Naive thymus-derived CD8-positive, alpha-beta T cell (primary cell): ENCODE results near the gene CACNA1C. TPM values are rescaled to one million over a fixed set of nuclear protein-coding genes. Genes with fewer than 3 reads are reported as not detected.

Source experiments
- ATAC-seq, 2 donors: fragments of 150-1000 bp; cut with Tn5 transposase in 1 of 2; sonication (Bioruptor Pico), chemical (Tn5 transposase) in 1 of 2; 1 replicate in 1 of 2; 2 replicates in 1 of 2; pipeline ENCODE4 v1.10.0; 2021; ENCODE audit warnings: mild to moderate bottlenecking in 2 of 2, moderate library complexity in 2 of 2
- POLR2A ChIA-PET: fragments of 350-600 bp; sonication (Branson Sonifier 250); formaldehyde crosslinking; loops from one replicate; lab custom pipeline; 2021; ENCODE audit warnings: antibody characterized with exemption; lab: Charles Lee
- DNase-seq, 10 donors: peaks; one replicate each; pipeline versions ENCODE4 v3.0.0 to v3.0.0-alpha.2; 2020 to 2022
- H3K27ac Mint-ChIP-seq, 10 donors: one replicate each; pipeline ENCODE4 v1.8.0; 2020 to 2022; ENCODE audit warnings: mild to moderate bottlenecking in 10 of 10, mixed read lengths in 10 of 10, moderate library complexity in 4 of 10, inconsistent platforms in 1 of 10
- H3K27me3 Mint-ChIP-seq, 5 donors: one replicate each; pipeline ENCODE4 v1.8.0; 2021 to 2022; ENCODE audit warnings: mixed read lengths in 5 of 5
- H3K36me3 Mint-ChIP-seq, 3 donors: one replicate each; pipeline ENCODE4 v1.8.0; 2020 to 2022; ENCODE audit warnings: mixed read lengths in 3 of 3, mild to moderate bottlenecking in 2 of 3, inconsistent platforms in 1 of 3
- H3K4me1 Mint-ChIP-seq, 4 donors: one replicate each; pipeline ENCODE4 v1.8.0; 2021 to 2022; ENCODE audit warnings: mixed read lengths in 4 of 4
- H3K4me3 Mint-ChIP-seq, 10 donors: one replicate each; pipeline ENCODE4 v1.8.0; 2020 to 2022; ENCODE audit warnings: mild to moderate bottlenecking in 10 of 10, mixed read lengths in 10 of 10, moderate library complexity in 6 of 10, inconsistent platforms in 1 of 10
- H3K9me3 Mint-ChIP-seq, 9 donors: one replicate each; pipeline ENCODE4 v1.8.0; 2020 to 2022; ENCODE audit warnings: mixed read lengths in 9 of 9, mild to moderate bottlenecking in 3 of 9, inconsistent platforms in 1 of 9, moderate library complexity in 1 of 9
- polyA plus RNA-seq, 3 donors: library from polyadenylated mRNA; unstranded; fragments of 300-500 nt; fragmentation: Illumina TruSeq; gene quantifications; one replicate each; pipeline ENCODE4 v1.2.3, GENCODE V29; 2021
- total RNA-seq, 8 experiments: library from RNA in 2 of 8; stranded (reverse) in 2 of 8; gene quantifications; one replicate each; pipeline ENCODE4 v1.2.3 and lab custom pipeline; 2021 to 2026

The CACNA1C gene
- total and polyA plus RNA-seq, 5 experiments from 2014 or later: 0.05 to 0.21 (median 0.16) TPM

DNA sequence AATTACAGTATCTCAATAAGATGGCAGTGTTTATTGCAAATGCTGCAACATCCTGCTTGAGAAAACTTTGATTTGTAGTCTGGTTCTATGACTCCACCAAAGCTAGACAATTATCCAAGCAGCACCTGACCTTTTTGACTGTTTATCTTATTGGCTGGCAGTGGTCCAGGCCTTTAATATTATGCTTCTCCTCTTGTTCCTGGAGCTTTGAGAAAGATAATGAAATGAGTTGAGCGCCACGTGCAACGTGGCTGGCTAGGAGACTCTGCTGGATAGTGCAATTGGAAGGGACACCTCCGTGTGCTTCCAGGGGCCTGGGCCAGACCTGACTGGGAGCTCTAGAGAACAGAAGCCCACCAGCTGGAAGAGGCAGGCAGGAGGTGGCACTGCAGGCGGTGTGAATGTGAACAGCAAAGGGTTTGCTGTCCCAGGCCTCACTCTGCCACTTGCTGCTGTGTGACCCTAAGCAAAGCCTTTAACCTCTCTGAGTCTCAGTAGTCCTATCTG is 349.3 kb downstream of the CACNA1C start:
- Mint-ChIP-seq H3K36me3 (no peaks in the 10 kb centered on the region), H3K27me3 (peaks cover 0 to 4% (median 0%) of the 10 kb centered on the region in 5 donors), H3K27ac (no peak overlapping the region), H3K4me3 (no peak overlapping the region), H3K4me1 (peaks cover 2 to 12% (median 3%) of the 10 kb centered on the region in 4 donors), H3K9me3 (peaks cover 0 to 4% (median 0%) of the 10 kb centered on the region in 9 donors)
- POLR2A ChIA-PET: no interaction called here
- no peak for DNase-seq
- ATAC-seq: no peak

DNA sequence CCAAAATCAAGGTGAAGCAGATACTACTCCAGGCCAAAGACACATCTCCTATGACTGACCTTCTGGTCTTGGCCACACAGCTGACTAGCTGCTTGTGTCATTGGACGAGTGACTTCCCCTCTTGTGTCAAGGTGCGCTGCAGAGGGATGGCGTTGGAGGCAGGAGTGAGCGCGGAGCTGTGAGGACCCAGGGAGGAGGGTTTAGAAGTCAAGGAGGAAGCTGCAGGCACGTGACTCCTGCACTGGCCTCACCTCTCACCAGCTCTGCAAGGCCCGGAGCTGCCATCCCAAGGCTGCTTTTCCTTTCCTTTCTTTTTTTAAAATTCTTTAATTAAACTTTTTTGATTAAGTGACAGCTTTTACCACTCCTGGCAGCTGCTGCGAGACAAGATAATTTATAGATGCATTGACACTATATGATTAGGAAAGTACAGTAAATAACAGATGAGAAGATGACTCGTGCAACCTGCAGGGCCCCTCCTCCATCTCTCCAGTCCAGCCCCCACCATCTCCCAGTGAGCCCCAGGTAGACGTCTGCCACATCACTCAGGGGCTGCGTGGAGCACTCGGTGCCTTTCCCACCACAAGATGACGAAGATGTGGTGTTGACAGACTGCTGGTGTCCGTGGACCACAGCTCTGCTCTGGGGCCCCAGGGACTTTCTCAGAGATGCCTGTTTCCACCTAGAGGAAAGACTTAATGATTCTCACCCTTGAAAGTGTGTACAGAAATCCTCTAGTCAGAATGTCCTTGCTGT is 350.6 kb downstream of the CACNA1C start:
- Mint-ChIP-seq H3K27me3 (peaks cover 0 to 4% (median 0%) of the 10 kb centered on the region in 5 donors), H3K9me3 (peaks cover 0 to 4% (median 0%) of the 10 kb centered on the region in 9 donors), H3K27ac (peak overlapping the region in 3 of 10 donors; percentile 52 to 79 (median 53)), H3K36me3 (no peaks in the 10 kb centered on the region), H3K4me1 (peaks cover 2 to 12% (median 3%) of the 10 kb centered on the region in 4 donors), H3K4me3 (peak overlapping the region in 2 of 10 donors; percentile 12 to 23)
- POLR2A ChIA-PET: no interaction called here
- peak in 1 of 10 donors; percentile 31 for DNase-seq
- peak; percentile 53 to 59 for ATAC-seq

DNA sequence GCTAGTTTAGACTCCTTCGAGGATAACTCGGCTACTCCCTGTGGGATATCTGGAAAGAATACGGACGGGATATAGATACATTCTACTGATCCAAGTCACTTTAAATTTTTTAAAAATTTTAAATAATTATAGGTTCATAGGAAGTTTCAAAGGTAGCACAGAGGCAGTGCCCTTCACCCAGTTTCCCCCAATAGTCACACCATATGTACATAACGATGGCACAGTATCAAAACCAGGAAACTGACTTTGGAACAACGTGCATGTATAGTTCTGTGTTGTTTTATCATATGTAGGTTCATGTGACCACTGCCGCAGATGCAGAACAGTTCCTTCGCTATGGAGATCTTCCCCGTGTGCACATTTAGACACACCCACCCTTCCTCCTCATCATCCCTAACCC is 352.3 kb downstream of the CACNA1C start:
- no peak for DNase-seq
- Mint-ChIP-seq H3K4me3 (no peak overlapping the region), H3K4me1 (peaks cover 2 to 12% (median 3%) of the 10 kb centered on the region in 4 donors), H3K9me3 (peaks cover 0 to 4% (median 0%) of the 10 kb centered on the region in 9 donors), H3K27ac (no peak overlapping the region), H3K27me3 (peaks cover 0 to 7% (median 0%) of the 10 kb centered on the region in 5 donors), H3K36me3 (no peaks in the 10 kb centered on the region)
- ATAC-seq: no peak
- POLR2A ChIA-PET: no interaction called here

DNA sequence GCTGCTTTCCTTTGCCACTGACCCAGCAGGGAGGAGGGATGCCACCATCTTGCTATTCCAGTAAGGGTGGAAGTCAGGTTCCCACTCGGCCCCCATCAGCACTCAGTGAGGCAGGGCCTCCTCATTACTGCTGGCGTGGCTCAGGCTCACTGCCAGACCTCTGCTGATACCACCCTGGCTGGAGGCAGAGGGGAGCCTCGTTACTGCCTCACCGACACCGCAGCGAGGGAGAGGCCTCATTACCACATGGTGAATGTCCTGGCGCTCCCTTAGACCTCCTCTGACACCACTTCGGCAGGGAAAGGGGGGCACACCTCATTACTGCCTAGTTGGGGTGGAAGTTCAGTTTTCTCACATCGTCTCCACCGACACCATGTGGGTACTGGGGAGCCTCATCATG is 354.1 kb downstream of the CACNA1C start:
- peaks cover 0 to 7% (median 2%) of the 10 kb centered on the region in 5 donors for H3K27me3 Mint-ChIP-seq
- DNase-seq (peak in 1 of 10 donors; percentile 14), ATAC-seq (no peak)
- POLR2A ChIA-PET: no interaction called here
- no peak overlapping the region for H3K4me3 Mint-ChIP-seq
- peaks cover 0 to 4% (median 0%) of the 10 kb centered on the region in 9 donors for H3K9me3 Mint-ChIP-seq
- no peak overlapping the region for H3K27ac Mint-ChIP-seq
- no peaks in the 10 kb centered on the region for H3K36me3 Mint-ChIP-seq
- peaks cover 2 to 12% (median 3%) of the 10 kb centered on the region in 4 donors for H3K4me1 Mint-ChIP-seq

DNA sequence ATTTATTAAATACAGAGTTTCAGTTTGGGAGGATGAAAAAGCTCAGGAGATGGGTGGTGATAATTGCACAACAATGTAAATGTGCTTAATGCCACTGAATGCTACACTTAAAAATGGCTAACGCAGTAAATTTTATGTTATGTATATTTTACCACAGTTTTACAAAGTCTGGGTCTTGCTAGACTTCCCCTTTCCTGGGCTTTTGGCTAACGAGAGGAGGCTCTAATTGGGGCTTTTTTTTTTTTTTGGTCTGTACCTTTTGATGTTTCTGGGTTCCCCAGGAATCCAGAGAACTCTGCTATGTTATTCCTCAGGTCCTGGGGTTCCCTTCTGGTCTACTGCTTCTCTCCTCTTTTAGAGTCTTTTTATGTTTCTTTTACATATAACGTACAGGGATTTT is 355.5 kb downstream of the CACNA1C start:
- peaks cover 0 to 7% (median 2%) of the 10 kb centered on the region in 5 donors for H3K27me3 Mint-ChIP-seq
- POLR2A ChIA-PET: no interaction called here
- H3K36me3 Mint-ChIP-seq: no peaks in the 10 kb centered on the region
- H3K27ac Mint-ChIP-seq: no peak overlapping the region
- ATAC-seq (no peak), DNase-seq (no peak)
- no peak overlapping the region for H3K4me3 Mint-ChIP-seq
- peaks cover 0 to 4% (median 0%) of the 10 kb centered on the region in 9 donors for H3K9me3 Mint-ChIP-seq
- peaks cover 0 to 12% (median 2%) of the 10 kb centered on the region in 4 donors for H3K4me1 Mint-ChIP-seq

DNA sequence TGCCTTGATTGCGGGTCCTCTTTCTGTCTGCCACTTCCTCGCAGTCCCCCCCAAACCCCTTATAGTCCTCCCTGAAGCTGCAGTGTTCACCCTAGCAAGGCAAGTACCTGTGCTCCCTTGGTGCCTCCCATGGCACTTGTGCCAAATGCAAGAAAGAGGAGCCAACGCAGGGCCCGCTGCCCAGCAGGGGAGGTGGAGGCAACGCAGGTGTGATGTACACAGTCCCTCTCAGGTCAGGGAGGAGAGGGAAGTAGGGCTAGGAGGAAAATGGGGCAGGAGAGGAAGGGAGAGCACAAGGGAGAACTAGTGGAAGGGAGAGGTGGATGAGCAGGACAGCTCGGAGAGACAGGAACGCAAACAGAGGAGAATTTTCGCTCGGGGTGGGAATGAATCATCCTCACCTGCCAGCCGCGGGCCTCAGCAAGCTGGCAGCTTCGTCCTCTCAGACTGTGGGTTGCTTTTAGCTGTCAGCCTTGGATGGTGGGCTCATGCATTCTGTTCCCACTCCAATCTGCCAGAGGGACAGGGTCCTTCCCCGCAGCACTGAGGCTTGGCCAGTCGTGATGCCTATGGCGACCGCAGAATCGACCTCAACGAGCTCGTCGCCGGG is 357.0 kb downstream of the CACNA1C start:
- Mint-ChIP-seq H3K9me3 (peaks cover 0 to 4% (median 0%) of the 10 kb centered on the region in 9 donors), H3K4me3 (no peak overlapping the region), H3K27ac (no peak overlapping the region), H3K4me1 (no peaks in the 10 kb centered on the region), H3K36me3 (no peaks in the 10 kb centered on the region), H3K27me3 (peaks cover 0 to 7% (median 2%) of the 10 kb centered on the region in 5 donors)
- no peak for DNase-seq
- POLR2A ChIA-PET: no interaction called here
- ATAC-seq: no peak

DNA sequence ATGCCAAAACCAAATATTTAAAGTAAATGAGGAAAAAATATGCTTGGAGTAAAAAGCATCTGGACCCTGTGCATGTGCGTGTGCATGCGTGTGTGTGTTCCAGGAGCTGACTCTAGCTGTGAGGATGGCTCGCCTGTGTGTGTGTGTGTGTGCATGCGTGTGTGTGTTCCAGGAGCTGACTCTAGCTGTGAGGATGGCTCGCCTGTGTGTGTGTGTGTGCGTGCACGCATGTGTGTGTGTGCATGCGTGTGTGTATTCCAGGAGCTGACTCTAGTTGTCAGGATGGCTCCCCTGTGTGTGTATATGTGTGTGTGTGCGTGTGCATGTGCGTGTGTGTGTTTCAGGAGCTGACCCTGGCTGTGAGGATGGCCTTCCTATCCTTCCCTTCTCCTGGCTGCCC is 357.7 kb downstream of the CACNA1C start:
- Mint-ChIP-seq H3K4me3 (no peak overlapping the region), H3K9me3 (no peaks in the 10 kb centered on the region), H3K27ac (no peak overlapping the region), H3K4me1 (no peaks in the 10 kb centered on the region), H3K27me3 (peaks cover 0 to 7% (median 2%) of the 10 kb centered on the region in 5 donors), H3K36me3 (no peaks in the 10 kb centered on the region)
- ATAC-seq: no peak
- no peak for DNase-seq
- POLR2A ChIA-PET: no interaction called here

DNA sequence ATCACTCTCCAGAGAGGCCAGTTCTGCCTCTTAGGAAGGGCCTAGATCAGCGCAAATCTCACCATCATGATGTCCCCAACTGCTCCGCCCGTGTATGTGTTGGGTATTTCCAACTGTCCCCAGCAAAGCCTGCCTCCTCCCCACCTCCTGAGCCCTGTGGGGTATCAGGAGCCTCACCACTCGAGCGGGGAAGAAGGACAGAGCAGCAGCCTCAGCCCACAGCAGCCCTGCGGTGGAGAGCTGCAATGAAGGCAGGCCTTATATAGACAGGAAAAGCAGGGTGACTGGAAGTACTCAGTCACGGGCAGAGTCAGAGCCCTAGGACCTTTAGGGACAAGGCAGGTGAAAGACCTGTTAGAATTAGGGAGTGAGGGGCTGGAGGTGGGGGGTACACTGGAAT is 358.2 kb downstream of the CACNA1C start:
- H3K27ac Mint-ChIP-seq: no peak overlapping the region
- H3K27me3 Mint-ChIP-seq: peaks cover 0 to 7% (median 2%) of the 10 kb centered on the region in 5 donors
- DNase-seq: no peak
- no peaks in the 10 kb centered on the region for H3K4me1 Mint-ChIP-seq
- H3K4me3 Mint-ChIP-seq: no peak overlapping the region
- H3K36me3 Mint-ChIP-seq: no peaks in the 10 kb centered on the region
- H3K9me3 Mint-ChIP-seq: no peaks in the 10 kb centered on the region
- POLR2A ChIA-PET: no interaction called here
- no peak for ATAC-seq

DNA sequence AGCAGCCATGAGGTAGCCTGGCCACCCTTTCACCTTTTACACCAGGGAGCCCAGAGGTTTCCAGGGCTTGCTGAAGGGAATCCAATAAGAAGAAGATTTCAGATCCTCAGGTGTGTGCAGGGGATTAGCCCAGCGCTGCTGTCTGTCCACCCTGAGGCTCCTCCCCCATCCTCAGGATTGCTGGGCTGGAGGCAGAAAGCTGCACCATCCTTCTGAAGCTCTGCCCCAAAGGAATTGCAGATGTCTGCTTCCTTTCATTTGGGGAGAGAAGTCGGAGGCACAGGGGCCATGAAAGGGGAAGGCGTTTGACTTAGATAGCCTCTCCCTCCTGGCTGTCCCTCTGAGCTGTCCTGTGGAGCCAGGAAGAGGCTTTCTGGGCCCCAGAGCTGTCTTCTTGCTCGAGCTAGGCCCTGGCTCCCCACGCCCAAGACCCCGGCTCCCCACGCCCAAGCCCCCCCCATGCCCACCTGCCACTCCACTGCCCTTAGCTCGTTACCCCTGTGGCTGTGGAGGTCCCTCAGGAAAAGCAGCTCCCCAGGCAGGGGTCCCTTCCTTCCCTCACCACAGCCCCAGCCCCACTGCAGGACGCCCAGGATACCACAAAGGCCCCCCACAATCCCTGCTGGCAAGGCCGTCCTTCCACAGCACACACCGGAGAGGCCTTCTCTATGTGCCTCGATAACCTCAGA is 359.0 kb downstream of the CACNA1C start:
- Mint-ChIP-seq H3K4me1 (no peaks in the 10 kb centered on the region), H3K4me3 (no peak overlapping the region), H3K27me3 (peaks cover 0 to 7% (median 2%) of the 10 kb centered on the region in 5 donors), H3K9me3 (no peaks in the 10 kb centered on the region), H3K27ac (no peak overlapping the region), H3K36me3 (no peaks in the 10 kb centered on the region)
- POLR2A ChIA-PET: no interaction called here
- ATAC-seq: no peak
- DNase-seq: no peak

DNA sequence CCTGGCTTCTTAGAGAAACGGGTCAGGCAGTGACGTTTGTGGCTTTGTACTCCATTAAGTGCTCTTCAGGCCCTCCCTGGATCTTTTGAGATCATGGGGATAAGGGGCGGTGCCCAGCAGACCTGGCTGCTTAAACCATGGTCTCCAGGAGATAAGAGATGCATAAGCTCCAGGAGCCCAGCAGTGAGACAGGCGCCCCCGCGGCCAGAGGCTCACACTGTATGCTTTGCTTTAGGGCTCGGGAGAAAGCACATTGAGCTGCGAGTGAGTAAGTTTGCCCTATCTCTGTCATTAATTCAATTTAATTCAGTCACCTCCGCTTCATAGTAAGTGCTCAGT is 359.5 kb downstream of the CACNA1C start:
- no peak for DNase-seq
- POLR2A ChIA-PET: no interaction called here
- no peak overlapping the region for H3K4me3 Mint-ChIP-seq
- no peaks in the 10 kb centered on the region for H3K9me3 Mint-ChIP-seq
- H3K27me3 Mint-ChIP-seq: peaks cover 0 to 7% (median 2%) of the 10 kb centered on the region in 5 donors
- no peak overlapping the region for H3K27ac Mint-ChIP-seq
- H3K36me3 Mint-ChIP-seq: no peaks in the 10 kb centered on the region
- ATAC-seq: no peak
- no peaks in the 10 kb centered on the region for H3K4me1 Mint-ChIP-seq

DNA sequence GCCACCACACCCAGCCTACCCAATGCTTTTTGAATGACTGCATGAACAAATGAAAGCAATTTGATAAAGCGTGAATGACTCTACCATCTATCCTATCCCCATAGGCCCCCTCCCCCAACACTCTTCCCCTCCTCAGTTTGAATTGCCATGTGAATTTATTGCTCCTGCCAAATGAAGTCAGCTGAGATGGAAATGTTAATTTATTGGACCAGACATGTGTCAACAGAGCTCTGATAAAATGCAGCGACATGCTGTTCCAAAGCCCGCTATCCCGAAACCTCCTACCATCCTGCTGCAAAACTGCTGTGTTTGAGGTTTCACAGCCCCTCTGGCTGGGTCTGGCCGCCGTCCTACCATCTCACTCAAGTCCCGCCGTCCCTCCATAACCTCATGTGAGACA is 360.5 kb downstream of the CACNA1C start:
- Mint-ChIP-seq H3K4me3 (no peak overlapping the region), H3K27me3 (peaks cover 0 to 7% (median 2%) of the 10 kb centered on the region in 5 donors), H3K36me3 (no peaks in the 10 kb centered on the region), H3K27ac (no peak overlapping the region), H3K9me3 (no peaks in the 10 kb centered on the region), H3K4me1 (no peaks in the 10 kb centered on the region)
- no peak for DNase-seq
- no peak for ATAC-seq
- POLR2A ChIA-PET: no interaction called here

DNA sequence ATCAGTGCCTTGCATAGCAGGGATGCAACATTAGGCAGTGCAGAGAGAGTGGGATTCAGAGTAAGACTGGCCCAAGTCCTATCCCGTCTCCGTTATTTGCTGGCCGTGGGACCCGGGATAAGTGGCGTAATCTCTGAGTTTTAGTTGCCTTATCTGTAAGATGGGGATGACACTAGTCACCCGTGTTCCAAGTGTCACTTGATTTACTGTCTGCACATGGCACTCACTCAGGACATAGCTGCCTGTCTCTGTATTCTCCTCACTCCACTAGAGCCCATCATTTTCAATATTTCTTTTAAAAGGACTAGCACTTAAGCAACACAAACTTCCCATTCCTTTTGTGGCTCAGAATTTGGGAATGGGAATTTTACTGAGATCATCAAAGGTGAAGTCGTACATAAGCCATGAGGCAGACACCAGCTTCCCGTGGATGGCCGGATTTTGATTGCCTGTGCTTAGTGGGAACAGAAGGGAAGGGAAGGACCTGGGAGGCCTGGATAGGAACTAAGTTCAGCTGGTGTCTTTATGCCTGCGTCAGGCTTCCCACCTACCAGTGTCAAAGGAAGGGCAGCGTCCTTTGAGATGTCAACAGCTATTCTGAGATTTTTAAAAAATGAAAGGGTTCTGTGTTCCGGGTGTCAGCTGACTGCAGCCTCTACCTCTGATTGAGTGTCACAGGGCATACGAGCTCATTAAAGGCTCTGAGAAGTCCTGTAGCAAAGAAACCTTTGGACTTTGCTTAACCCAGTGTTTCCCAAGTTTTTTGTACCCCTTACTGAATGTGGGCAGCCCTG is 361.4 kb downstream of the CACNA1C start:
- no peak overlapping the region for H3K27ac Mint-ChIP-seq
- POLR2A ChIA-PET: no interaction called here

More for the DNA sequence above, 361.4 kb downstream of the CACNA1C start:
- no peak for DNase-seq
- no peak for ATAC-seq
- peaks cover 0 to 7% (median 2%) of the 10 kb centered on the region in 5 donors for H3K27me3 Mint-ChIP-seq
- no peak overlapping the region for H3K4me3 Mint-ChIP-seq
- no peaks in the 10 kb centered on the region for H3K9me3 Mint-ChIP-seq
- no peaks in the 10 kb centered on the region for H3K36me3 Mint-ChIP-seq
- H3K4me1 Mint-ChIP-seq: no peaks in the 10 kb centered on the region
